ENCODE results near the gene CNPY2.

DNA sequence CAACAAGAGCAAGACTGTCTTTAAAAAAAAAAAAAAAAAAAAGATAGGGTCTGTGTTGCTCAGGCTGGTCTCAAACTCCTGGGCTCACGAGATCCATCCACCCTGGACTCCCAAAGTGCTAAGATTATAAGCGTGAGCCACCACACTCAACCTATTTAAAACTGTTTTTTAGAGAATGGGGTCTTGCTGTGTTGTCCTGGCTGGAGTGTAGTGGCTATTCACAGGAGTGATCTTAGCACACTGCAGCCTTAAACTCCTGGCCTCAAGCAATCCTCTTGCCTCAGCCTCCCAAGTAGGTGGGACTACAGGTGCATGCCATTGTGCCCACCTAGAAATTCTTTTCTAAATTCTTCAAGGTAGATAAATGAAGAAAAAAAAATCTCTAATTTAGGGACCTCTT is 41.5 kb downstream of the CNPY2 start:
- TF ChIP-seq, protein P1, sequence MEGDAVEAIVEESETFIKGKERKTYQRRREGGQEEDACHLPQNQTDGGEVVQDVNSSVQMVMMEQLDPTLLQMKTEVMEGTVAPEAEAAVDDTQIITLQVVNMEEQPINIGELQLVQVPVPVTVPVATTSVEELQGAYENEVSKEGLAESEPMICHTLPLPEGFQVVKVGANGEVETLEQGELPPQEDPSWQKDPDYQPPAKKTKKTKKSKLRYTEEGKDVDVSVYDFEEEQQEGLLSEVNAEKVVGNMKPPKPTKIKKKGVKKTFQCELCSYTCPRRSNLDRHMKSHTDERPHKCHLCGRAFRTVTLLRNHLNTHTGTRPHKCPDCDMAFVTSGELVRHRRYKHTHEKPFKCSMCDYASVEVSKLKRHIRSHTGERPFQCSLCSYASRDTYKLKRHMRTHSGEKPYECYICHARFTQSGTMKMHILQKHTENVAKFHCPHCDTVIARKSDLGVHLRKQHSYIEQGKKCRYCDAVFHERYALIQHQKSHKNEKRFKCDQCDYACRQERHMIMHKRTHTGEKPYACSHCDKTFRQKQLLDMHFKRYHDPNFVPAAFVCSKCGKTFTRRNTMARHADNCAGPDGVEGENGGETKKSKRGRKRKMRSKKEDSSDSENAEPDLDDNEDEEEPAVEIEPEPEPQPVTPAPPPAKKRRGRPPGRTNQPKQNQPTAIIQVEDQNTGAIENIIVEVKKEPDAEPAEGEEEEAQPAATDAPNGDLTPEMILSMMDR (IDR thresholded peaks at IDR 0.05; ENCODE audit: insufficient read depth, low read length, poor library complexity, severe bottlenecking), result no peak
- no peak for TF ChIP-seq EZH2phosphoT487 (conservative IDR thresholded peaks at IDR 0.05; ENCODE audit: low read length)
